Uterus (tissue), 2 donors: ENCODE results near the gene TMEM267.

ENCODE experiments used
- CTCF ChIP-seq, 4 experiments: fragments of 200-600 bp in 2 of 4; fragments of 450-650 bp in 2 of 4; sonication (generic) in 2 of 4; IDR thresholded peaks; one replicate each; pipeline ENCODE4 v1.5.1; 2016 to 2019; ENCODE audit warnings: antibody characterized with exemption in 4 of 4, mild to moderate bottlenecking in 2 of 4, moderate library complexity in 1 of 4
- POLR2A ChIP-seq, 2 donors: fragments of 450-650 bp; IDR thresholded peaks; one replicate each; pipeline ENCODE4 v1.6.1; 2016; ENCODE audit warnings: antibody characterized with exemption in 2 of 2, mild to moderate bottlenecking in 1 of 2, moderate library complexity in 1 of 2

DNA sequence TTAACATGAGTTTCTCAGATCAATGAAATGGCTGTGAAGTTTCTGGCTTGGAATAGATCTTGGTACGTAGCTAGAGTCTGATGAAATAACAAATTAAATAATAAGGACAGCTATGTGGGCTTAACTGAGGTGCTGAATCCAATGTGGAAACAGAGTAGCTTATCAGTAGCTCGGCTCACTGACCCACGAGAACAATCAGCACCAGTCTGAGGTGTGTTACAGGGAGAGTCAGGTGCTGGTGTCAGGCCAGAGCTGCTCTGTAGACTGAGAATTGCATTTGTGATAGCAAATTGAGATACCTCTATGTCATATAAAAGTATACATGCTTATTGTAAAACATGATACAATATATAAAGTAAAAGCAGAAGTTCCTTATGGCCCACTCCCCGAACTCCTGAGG, 50.3 kb downstream of the TMEM267 start:
- TF ChIP-seq CTCF (IDR thresholded peaks at IDR 0.05) (no peak), POLR2A (IDR thresholded peaks at IDR 0.05) (no peak)
